Stimulated activated CD8-positive, alpha-beta memory T cell treated with anti-CD3 and anti-CD28 coated beads, Interleukin-2, amount 100 ng/mL, for 48 hours (primary cell): ENCODE measurements around the gene EID1.
"Not testable (repeated sequence)": the region's sequence is repeated elsewhere in the genome, so short reads cannot be mapped to it uniquely, and the experiment has no call there.

Experiments used
- DNase-seq, 2 donors: peaks; one replicate each; pipeline ENCODE4 v3.0.0-alpha.2; 2020; ENCODE audit warnings: low read depth in 2 of 2

The EID1 gene

GRCh38 chr15:48909313-48909712 is 31.4 kb downstream of the EID1 start:
- not testable (repeated sequence) for DNase-seq

GRCh38 chr15:48910554-48910953 is 32.6 kb downstream of the EID1 start:
- not testable (repeated sequence) for DNase-seq

GRCh38 chr15:48913141-48913540 is 35.2 kb downstream of the EID1 start:
- DNase-seq = no peak

- no peak for DNase-seq
These were observed 36.8 kb downstream of the EID1 start for GRCh38 chr15:48914717-48915116.

- no peak for DNase-seq
These were observed 37.9 kb downstream of the EID1 start for GRCh38 chr15:48915861-48916260.

- DNase-seq = no peak
These were observed 38.8 kb downstream of the EID1 start for GRCh38 chr15:48916721-48917120.

- DNase-seq = no peak
These were observed 44.1 kb downstream of the EID1 start for GRCh38 chr15:48922046-48922445.

- no peak for DNase-seq
These were observed 46.8 kb downstream of the EID1 start for GRCh38 chr15:48924528-48925393.

GRCh38 chr15:48925714-48926223 is 47.8 kb downstream of the EID1 start:
- DNase-seq = no peak

- DNase-seq = peak; percentile 32 to 47
These were observed 51.1 kb downstream of the EID1 start for GRCh38 chr15:48928877-48929538.

GRCh38 chr15:48929661-48930060 is 51.7 kb downstream of the EID1 start:
- no peak for DNase-seq
